Loucy (cell line): Measurements from ENCODE around the gene PKHD1.

Experiments
- H2AFZ ChIP-seq: fragments of 200-600 bp; sonication (generic); 2 replicates; pipeline ENCODE4 v1.6.0; 2016; ENCODE audit warnings: antibody characterized with exemption, mild to moderate bottlenecking, low read length, moderate library complexity
- H3F3A ChIP-seq: fragments of 200-600 bp; 2 replicates; pipeline ENCODE4 v1.6.0; 2016; ENCODE audit warnings: antibody characterized with exemption, low read depth, mild to moderate bottlenecking
- H3K27me3 ChIP-seq: fragments of 200-600 bp; sonication (generic); 2 replicates; pipeline ENCODE4 v1.6.1; 2014; ENCODE audit warnings: low read length, mild to moderate bottlenecking; ENCODE audit not compliant: insufficient read depth, poor library complexity, severe bottlenecking
- H3K36me3 ChIP-seq: fragments of 200-600 bp; sonication (generic); 2 replicates; pipeline ENCODE4 v1.6.1; 2016; ENCODE audit warnings: low read length; ENCODE audit not compliant: insufficient read depth
- H3K4me1 ChIP-seq: fragments of 200-600 bp; sonication (generic); 2 replicates; pipeline ENCODE4 v1.5.1; 2014; ENCODE audit warnings: low read length, mild to moderate bottlenecking; ENCODE audit not compliant: insufficient read depth, poor library complexity, severe bottlenecking
- H3K4me2 ChIP-seq: fragments of 200-600 bp; sonication (generic); 2 replicates; pipeline ENCODE4 v1.6.0; 2014; ENCODE audit warnings: antibody characterized with exemption, low read length, low read depth, mild to moderate bottlenecking; ENCODE audit not compliant: poor library complexity, severe bottlenecking
- H3K4me3 ChIP-seq: fragments of 200-600 bp; sonication (generic); 2 replicates; pipeline ENCODE4 v1.5.1; 2014; ENCODE audit warnings: low read length, mild to moderate bottlenecking, mixed read lengths; ENCODE audit not compliant: poor library complexity, severe bottlenecking
- H3K79me2 ChIP-seq: fragments of 200-600 bp; sonication (generic); 2 replicates; pipeline ENCODE4 v1.6.1; 2014; ENCODE audit warnings: low read length; ENCODE audit not compliant: insufficient read depth
- H3K9ac ChIP-seq: fragments of 200-600 bp; sonication (generic); 2 replicates; pipeline ENCODE4 v1.6.0; 2014; ENCODE audit warnings: mild to moderate bottlenecking, low read depth, low read length, moderate library complexity; ENCODE audit not compliant: poor library complexity, severe bottlenecking
- H3K9me2 ChIP-seq: fragments of 200-600 bp; sonication (generic); replicated peaks from 2 replicates; pipeline ENCODE4 v1.6.1; 2016; ENCODE audit warnings: low read depth, low read length, mixed read lengths
- H3K9me3 ChIP-seq: fragments of 200-600 bp; sonication (generic); 2 replicates; pipeline ENCODE4 v1.6.1; 2014; ENCODE audit warnings: mild to moderate bottlenecking, antibody characterized with exemption, low read length, low read depth; ENCODE audit not compliant: insufficient read depth
- H4K20me1 ChIP-seq: fragments of 200-600 bp; sonication (generic); 2 replicates; pipeline ENCODE4 v1.6.0; 2014; ENCODE audit warnings: antibody characterized with exemption, low read length, mild to moderate bottlenecking; ENCODE audit not compliant: insufficient read depth, poor library complexity, severe bottlenecking
- EZH2phosphoT487 ChIP-seq: fragments of 200-600 bp; IDR thresholded peaks from 2 replicates; pipeline ENCODE4 v1.6.1; 2018; ENCODE audit warnings: antibody characterized with exemption, mild to moderate bottlenecking, moderate library complexity, borderline replicate concordance
- TF ChIP-seq, protein P1 (sequence below): fragments of 200-600 bp; sonication (generic); conservative IDR thresholded peaks from 2 replicates; pipeline ENCODE4 v1.5.1; 2014; ENCODE audit warnings: mild to moderate bottlenecking, antibody characterized with exemption, low read length

The PKHD1 gene

DNA sequence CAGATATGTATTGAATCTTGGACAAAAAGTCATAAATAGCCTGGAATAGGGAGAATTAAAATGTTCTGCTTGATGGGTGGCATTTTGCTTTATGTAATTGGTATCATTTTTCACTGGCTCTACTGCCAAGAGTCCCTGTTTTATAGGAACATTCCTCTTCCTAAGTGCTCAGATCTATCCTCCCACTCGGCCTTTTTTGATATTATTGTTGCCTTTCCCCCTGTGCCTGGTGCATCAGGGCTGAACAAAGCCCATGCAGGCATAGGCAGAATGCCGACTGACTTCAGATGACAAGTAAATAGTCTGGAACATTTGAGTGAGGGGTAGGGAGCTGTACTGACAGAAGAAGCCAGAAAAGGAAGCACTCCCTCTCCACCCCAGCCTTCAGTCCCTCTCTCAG is 127.0 kb downstream of the PKHD1 start:
- H4K20me1 ChIP-seq = no peaks in the 10 kb centered on the region
- H3K9me3 ChIP-seq = no peaks in the 10 kb centered on the region
- H3K36me3 ChIP-seq = no peaks in the 10 kb centered on the region
- H3K9ac ChIP-seq = no peak overlapping the region
- no peak overlapping the region for H2AFZ ChIP-seq
- no peaks in the 10 kb centered on the region for H3K27me3 ChIP-seq
- no peaks in the 10 kb centered on the region for H3K9me2 ChIP-seq
- no peaks in the 10 kb centered on the region for H3K4me1 ChIP-seq
- no peaks in the 10 kb centered on the region for H3F3A ChIP-seq
- H3K79me2 ChIP-seq = no peaks in the 10 kb centered on the region
- H3K4me3 ChIP-seq = no peak overlapping the region
- H3K4me2 ChIP-seq = no peak overlapping the region
- TF ChIP-seq, protein P1, sequence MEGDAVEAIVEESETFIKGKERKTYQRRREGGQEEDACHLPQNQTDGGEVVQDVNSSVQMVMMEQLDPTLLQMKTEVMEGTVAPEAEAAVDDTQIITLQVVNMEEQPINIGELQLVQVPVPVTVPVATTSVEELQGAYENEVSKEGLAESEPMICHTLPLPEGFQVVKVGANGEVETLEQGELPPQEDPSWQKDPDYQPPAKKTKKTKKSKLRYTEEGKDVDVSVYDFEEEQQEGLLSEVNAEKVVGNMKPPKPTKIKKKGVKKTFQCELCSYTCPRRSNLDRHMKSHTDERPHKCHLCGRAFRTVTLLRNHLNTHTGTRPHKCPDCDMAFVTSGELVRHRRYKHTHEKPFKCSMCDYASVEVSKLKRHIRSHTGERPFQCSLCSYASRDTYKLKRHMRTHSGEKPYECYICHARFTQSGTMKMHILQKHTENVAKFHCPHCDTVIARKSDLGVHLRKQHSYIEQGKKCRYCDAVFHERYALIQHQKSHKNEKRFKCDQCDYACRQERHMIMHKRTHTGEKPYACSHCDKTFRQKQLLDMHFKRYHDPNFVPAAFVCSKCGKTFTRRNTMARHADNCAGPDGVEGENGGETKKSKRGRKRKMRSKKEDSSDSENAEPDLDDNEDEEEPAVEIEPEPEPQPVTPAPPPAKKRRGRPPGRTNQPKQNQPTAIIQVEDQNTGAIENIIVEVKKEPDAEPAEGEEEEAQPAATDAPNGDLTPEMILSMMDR = no peak
- no peak for TF ChIP-seq EZH2phosphoT487

DNA sequence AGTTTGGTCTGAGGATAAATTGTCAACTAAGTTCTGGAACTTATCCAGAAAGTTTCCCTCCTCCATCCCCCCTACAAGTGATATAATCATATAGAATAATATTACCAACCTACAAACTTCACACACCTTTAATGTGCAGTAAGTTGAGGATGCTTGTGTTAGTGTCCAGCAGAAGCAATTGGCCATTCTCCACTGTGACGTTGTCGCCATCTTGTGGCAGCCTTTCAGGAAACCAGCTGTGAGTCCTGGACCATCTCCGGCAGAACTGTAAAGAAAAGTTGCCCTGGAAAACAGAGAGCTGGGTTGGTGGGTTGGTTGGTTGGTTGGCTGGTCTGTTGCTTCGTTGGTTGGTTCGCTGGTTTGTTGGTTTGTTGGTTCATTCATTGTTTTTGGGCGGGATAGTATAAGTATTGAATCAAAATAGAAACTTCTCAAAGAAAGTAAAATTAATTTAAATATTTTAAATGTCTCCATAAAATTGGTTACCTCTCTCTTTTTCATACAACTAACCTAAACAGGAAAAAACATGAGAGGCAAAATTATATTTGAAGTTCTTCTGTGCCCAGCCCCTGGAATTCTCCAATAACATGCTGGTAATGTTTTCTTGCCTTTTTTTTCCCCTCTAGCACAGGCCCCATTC is 127.5 kb downstream of the PKHD1 start:
- Histone ChIP-seq H4K20me1 (no peaks in the 10 kb centered on the region), H3K4me3 (no peak overlapping the region), H3K36me3 (no peaks in the 10 kb centered on the region), H3K9me2 (no peaks in the 10 kb centered on the region), H3K4me1 (no peaks in the 10 kb centered on the region), H3K79me2 (no peaks in the 10 kb centered on the region), H3K4me2 (no peak overlapping the region), H2AFZ (no peak overlapping the region), H3F3A (no peaks in the 10 kb centered on the region), H3K9me3 (no peaks in the 10 kb centered on the region), H3K27me3 (no peaks in the 10 kb centered on the region), H3K9ac (no peak overlapping the region)
- TF ChIP-seq, protein P1 = peak; percentile 95
- no peak for TF ChIP-seq EZH2phosphoT487

DNA sequence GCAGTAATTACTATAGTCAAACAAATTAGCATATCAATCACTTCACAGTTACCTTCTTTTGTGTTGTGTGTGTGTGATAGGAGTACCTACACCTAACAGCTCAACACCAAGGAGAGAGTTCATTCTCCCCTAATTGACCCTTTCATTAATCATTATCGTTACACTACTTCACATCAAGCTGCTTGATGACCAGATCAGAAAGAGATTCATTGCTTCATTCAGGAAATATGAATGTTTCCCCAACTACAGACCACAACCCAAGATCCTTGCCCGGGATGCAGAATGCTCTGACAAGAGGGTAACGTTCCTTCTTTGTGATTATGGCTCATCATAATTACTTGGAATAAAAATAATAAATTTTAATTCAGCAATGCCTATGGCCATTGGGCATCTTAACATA is 132.7 kb downstream of the PKHD1 start:
- Histone ChIP-seq H3K79me2 (no peaks in the 10 kb centered on the region), H2AFZ (no peak overlapping the region), H3F3A (no peaks in the 10 kb centered on the region), H3K9ac (no peak overlapping the region), H3K9me3 (no peaks in the 10 kb centered on the region), H3K4me1 (no peaks in the 10 kb centered on the region), H4K20me1 (no peaks in the 10 kb centered on the region), H3K4me2 (no peak overlapping the region), H3K36me3 (no peaks in the 10 kb centered on the region), H3K9me2 (no peaks in the 10 kb centered on the region), H3K4me3 (no peak overlapping the region), H3K27me3 (no peaks in the 10 kb centered on the region)
- TF ChIP-seq EZH2phosphoT487 = no peak
- TF ChIP-seq, protein P1 = no peak
